Measurements from ENCODE around the gene ATP2A2.
"Not testable (repeated sequence)": the region's sequence is repeated elsewhere in the genome, so short reads cannot be mapped to it uniquely, and the experiment has no call there.

DNA sequence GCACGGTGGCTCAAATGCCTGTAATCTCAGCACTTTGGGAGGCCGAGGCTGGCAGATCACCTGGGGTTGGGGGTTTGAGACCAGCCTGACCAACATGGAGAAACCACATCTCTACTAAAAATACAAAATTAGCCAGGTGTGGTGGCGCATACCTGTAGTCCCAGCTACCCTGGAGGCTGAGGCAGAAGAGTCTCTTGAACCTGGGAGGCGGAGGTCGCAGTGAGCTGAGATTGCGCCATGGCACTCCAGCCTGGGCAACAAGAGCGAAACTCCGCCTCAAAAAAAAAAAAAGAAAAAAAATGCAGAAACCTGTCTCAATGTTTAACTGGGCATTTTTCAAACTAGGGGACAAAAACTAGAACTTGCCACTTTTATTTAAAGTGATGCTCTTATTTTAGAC lies 59.2 kb downstream of the ATP2A2 start:
- TF ChIP-seq POLR2AphosphoS5, TAF1 (IDR thresholded peaks at IDR 0.05; ENCODE audit: low read depth, low read length): not testable (repeated sequence)

Measured in GM12891 (cell line).